Skeletal muscle satellite cell (primary cell): ENCODE data around the gene USP3.

Source experiments
- H3K27me3 ChIP-seq: 2 replicates; pipeline ENCODE4 v1.7.0; 2013; ENCODE audit warnings: low read length; ENCODE audit not compliant: control insufficient read depth, insufficient read depth
- H3K36me3 ChIP-seq: 2 replicates; pipeline ENCODE4 v1.7.0; 2013; ENCODE audit warnings: mild to moderate bottlenecking, control low read depth, low read length; ENCODE audit not compliant: insufficient read depth
- H3K4me1 ChIP-seq: 2 replicates; pipeline ENCODE4 v1.7.0; 2013; ENCODE audit warnings: low read length; ENCODE audit not compliant: control insufficient read depth, insufficient read depth
- H3K4me2 ChIP-seq: 2 replicates; pipeline ENCODE4 v1.7.0; 2013; ENCODE audit warnings: mild to moderate bottlenecking, low read length
- H3K4me3 ChIP-seq: 2 replicates; pipeline ENCODE4 v1.7.0; 2013; ENCODE audit warnings: low read length
- H3K9ac ChIP-seq: 2 replicates; pipeline ENCODE4 v1.7.0; 2013; ENCODE audit warnings: mild to moderate bottlenecking, low read depth, low read length, moderate library complexity
- H3K9me3 ChIP-seq: replicated peaks from 2 replicates; pipeline ENCODE4 v1.7.0; 2013; ENCODE audit warnings: mild to moderate bottlenecking, control low read depth, low read length

The USP3 gene

GRCh38 chr15:63501256-63502089 is 2.9 kb upstream of the USP3 start:
- no peaks in the 10 kb centered on the region for H3K36me3 ChIP-seq
- peaks cover 10% of the 10 kb centered on the region for H3K27me3 ChIP-seq
- H3K9me3 ChIP-seq = no peaks in the 10 kb centered on the region
- H3K9ac ChIP-seq = peak overlapping the region; percentile 47
- peak overlapping the region; percentile 37 for H3K4me3 ChIP-seq
- peaks cover 38% of the 10 kb centered on the region for H3K4me1 ChIP-seq
- H3K4me2 ChIP-seq = peak overlapping the region; percentile 67

GRCh38 chr15:63502137-63502766 is 2.1 kb upstream of the USP3 start:
- peak overlapping the region; percentile 49 for H3K9ac ChIP-seq
- peak overlapping the region; percentile 37 for H3K4me3 ChIP-seq
- H3K4me1 ChIP-seq = peaks cover 46% of the 10 kb centered on the region
- peaks cover 5% of the 10 kb centered on the region for H3K27me3 ChIP-seq
- H3K4me2 ChIP-seq = peak overlapping the region; percentile 67
- H3K36me3 ChIP-seq = no peaks in the 10 kb centered on the region
- H3K9me3 ChIP-seq = no peaks in the 10 kb centered on the region

GRCh38 chr15:63502843-63503738 is 1.3 kb upstream of the USP3 start:
- Histone ChIP-seq H3K36me3 (no peaks in the 10 kb centered on the region), H3K4me2 (peak overlapping the region; percentile 86), H3K27me3 (no peaks in the 10 kb centered on the region), H3K9ac (peak overlapping the region; percentile 93), H3K4me1 (peaks cover 53% of the 10 kb centered on the region), H3K9me3 (no peaks in the 10 kb centered on the region), H3K4me3 (peak overlapping the region; percentile 65)

GRCh38 chr15:63503739-63504246 is 600 bp upstream of the USP3 start:
- no peaks in the 10 kb centered on the region for H3K9me3 ChIP-seq
- H3K27me3 ChIP-seq = no peaks in the 10 kb centered on the region
- H3K9ac ChIP-seq = peak overlapping the region; percentile 93
- H3K4me2 ChIP-seq = peak overlapping the region; percentile 86
- H3K4me1 ChIP-seq = peaks cover 60% of the 10 kb centered on the region
- H3K36me3 ChIP-seq = no peaks in the 10 kb centered on the region
- H3K4me3 ChIP-seq = peak overlapping the region; percentile 65

GRCh38 chr15:63504979-63505841 is 817 bp downstream of the USP3 start:
- no peaks in the 10 kb centered on the region for H3K36me3 ChIP-seq
- peak overlapping the region; percentile 89 for H3K4me2 ChIP-seq
- H3K9me3 ChIP-seq = no peaks in the 10 kb centered on the region
- H3K4me3 ChIP-seq = peak overlapping the region; percentile 96
- H3K9ac ChIP-seq = peak overlapping the region; percentile 92
- no peaks in the 10 kb centered on the region for H3K27me3 ChIP-seq
- peaks cover 73% of the 10 kb centered on the region for H3K4me1 ChIP-seq

- H3K9ac ChIP-seq = peak overlapping the region; percentile 92
- H3K4me3 ChIP-seq = peak overlapping the region; percentile 96
- no peaks in the 10 kb centered on the region for H3K9me3 ChIP-seq
- H3K27me3 ChIP-seq = no peaks in the 10 kb centered on the region
- H3K36me3 ChIP-seq = no peaks in the 10 kb centered on the region
- H3K4me2 ChIP-seq = peak overlapping the region; percentile 89
- peaks cover 79% of the 10 kb centered on the region for H3K4me1 ChIP-seq
Measured at GRCh38 chr15:63505842-63506222, 1.4 kb downstream of the USP3 start.

- H3K9me3 ChIP-seq = no peaks in the 10 kb centered on the region
- H3K4me1 ChIP-seq = peaks cover 73% of the 10 kb centered on the region
- peak overlapping the region; percentile 92 for H3K9ac ChIP-seq
- H3K27me3 ChIP-seq = no peaks in the 10 kb centered on the region
- H3K4me3 ChIP-seq = peak overlapping the region; percentile 96
- no peaks in the 10 kb centered on the region for H3K36me3 ChIP-seq
- peak overlapping the region; percentile 89 for H3K4me2 ChIP-seq
Measured at GRCh38 chr15:63506537-63507035, 2.2 kb downstream of the USP3 start.

DNA sequence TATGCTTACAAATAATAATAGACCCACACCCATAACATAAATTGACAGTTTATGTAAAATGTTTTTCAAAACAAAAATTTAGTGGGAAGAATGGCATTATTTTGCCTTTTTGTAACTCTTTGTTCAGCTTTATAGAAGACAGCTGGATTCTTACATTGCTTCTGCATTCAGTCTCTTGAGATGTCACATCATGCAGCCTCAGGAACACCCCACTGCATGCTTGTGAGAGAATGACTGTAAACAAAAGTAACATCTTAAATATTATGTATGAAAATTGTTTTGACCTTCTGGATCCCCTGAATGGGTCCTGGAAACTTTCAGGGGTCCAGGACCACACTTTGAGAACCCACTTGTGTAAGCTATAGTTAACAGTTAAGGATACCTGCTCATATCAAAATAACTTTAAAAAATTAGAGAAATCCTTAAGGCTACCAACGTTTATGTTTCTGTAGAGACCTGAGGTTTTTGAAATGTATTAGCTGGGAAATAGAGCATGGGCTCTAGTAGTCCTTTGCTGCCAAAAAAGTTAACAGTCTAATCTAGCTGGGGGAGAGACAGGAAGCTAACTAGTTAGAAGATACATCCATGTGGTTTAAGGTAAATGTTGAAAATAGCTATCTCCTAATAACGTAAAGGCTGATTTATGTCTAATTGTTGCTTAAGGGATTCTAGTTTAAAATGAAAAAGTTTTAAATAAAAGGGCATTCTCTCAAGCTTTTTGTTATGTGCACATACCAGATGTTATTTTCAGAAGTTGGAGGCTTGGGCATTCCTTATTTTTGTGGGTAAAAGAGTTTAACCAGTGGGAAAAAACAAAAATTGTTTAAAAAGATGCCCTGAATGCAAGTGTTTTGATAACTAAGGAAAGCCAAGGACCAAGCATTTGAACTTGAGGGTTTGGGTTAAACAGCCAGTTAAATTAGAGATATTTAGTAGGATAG is 3.8 kb downstream of the USP3 start:
- no peaks in the 10 kb centered on the region for H3K36me3 ChIP-seq
- H3K9me3 ChIP-seq = no peaks in the 10 kb centered on the region
- H3K9ac ChIP-seq = no peak overlapping the region
- peaks cover 58% of the 10 kb centered on the region for H3K4me1 ChIP-seq
- H3K4me3 ChIP-seq = no peak overlapping the region
- no peak overlapping the region for H3K4me2 ChIP-seq
- no peaks in the 10 kb centered on the region for H3K27me3 ChIP-seq

DNA sequence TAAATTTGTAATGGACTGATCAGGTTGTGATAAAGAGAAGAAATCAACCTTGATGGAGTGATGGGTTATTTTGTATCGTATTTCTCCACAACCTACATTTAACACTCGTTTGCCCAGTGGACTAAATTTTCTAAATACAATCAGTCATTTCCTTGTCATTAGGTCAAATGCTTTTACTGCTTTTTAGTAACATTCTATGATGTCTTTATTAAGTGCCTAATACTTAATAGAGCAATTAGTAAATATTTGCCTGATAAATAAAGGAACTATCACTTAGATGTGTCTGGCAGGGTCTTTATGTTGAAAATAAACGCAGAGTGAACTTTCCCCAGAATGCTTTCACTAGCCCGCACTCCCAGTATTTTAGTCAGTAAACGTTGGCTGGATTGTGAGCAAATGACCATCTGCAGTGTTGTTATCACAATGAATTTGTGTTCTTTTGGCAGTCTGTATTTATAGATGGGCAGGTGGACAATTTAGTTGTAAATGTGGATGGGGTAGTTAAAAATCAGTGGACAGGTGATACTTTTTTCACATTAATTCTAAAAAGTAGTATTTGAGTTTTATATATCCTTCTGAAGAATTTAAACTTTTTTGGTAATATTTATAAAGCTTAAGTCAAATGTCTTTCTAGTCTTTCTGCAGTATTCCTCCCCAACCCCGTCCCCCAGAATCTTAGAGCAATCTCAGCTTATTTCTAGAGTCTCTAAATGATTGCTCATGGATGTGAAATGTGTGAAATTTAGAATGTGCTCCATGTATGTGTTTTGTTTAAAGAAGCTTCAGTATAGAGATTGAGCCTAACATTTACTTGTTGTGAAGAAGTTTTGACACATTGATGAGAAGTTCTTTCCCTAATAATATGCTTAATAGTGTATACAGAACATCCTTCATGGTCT is 4.9 kb downstream of the USP3 start:
- H3K4me2 ChIP-seq = peak overlapping the region; percentile 74
- no peaks in the 10 kb centered on the region for H3K9me3 ChIP-seq
- H3K4me1 ChIP-seq = peaks cover 53% of the 10 kb centered on the region
- no peaks in the 10 kb centered on the region for H3K36me3 ChIP-seq
- no peaks in the 10 kb centered on the region for H3K27me3 ChIP-seq
- peak overlapping the region; percentile 41 for H3K4me3 ChIP-seq
- peak overlapping the region; percentile 32 for H3K9ac ChIP-seq
